Keratinocyte (primary cell): ENCODE data around the gene TJP3. TPM values are rescaled to one million over a fixed set of nuclear protein-coding genes. Genes with fewer than 3 reads are reported as not detected.

Source experiments
- DNase-seq: peaks from one replicate; pipeline ENCODE4 v3.0.0-alpha.2; 2011; ENCODE audit warnings: low read depth, missing footprints, low spot score
- FAIRE-seq: peaks from 2 replicates; lab custom pipeline; 2011; peaks lifted over from hg19 to GRCh38; lab: Jason Lieb, UNC
- H2AFZ ChIP-seq: 2 replicates; pipeline ENCODE4 v1.6.0; 2012; ENCODE audit warnings: low read length, control low read depth, inconsistent platforms; ENCODE audit not compliant: control insufficient read depth
- H3K27ac ChIP-seq: 2 replicates; pipeline ENCODE4 v1.5.1; 2011; ENCODE audit warnings: low read length; ENCODE audit not compliant: control insufficient read depth, insufficient read depth
- H3K27me3 ChIP-seq: 3 replicates; pipeline ENCODE4 v1.6.0; 2011; ENCODE audit warnings: low read length; ENCODE audit not compliant: control insufficient read depth, insufficient read depth; ENCODE audit errors: extremely low read depth
- H3K36me3 ChIP-seq, 2 experiments: 2 replicates in 1 of 2; 3 replicates in 1 of 2; pipeline ENCODE4 v1.5.1; 2011; ENCODE audit warnings: low read length in 2 of 2, mild to moderate bottlenecking in 1 of 2; ENCODE audit not compliant: control insufficient read depth in 2 of 2, insufficient read depth in 2 of 2; ENCODE audit errors: extremely low read depth in 1 of 2
- H3K4me1 ChIP-seq: 3 replicates; pipeline ENCODE4 v1.5.1; 2011; ENCODE audit warnings: low read length; ENCODE audit not compliant: control insufficient read depth, insufficient read depth; ENCODE audit errors: extremely low read depth
- H3K4me2 ChIP-seq: 3 replicates; pipeline ENCODE4 v1.6.0; 2011; ENCODE audit warnings: low read depth, low read length; ENCODE audit not compliant: control insufficient read depth, insufficient read depth; ENCODE audit errors: extremely low read depth
- H3K4me3 ChIP-seq, 3 experiments: fragments of 200-600 bp in 1 of 3; sonication (generic) in 1 of 3; 2 replicates in 2 of 3; 3 replicates in 1 of 3; pipeline ENCODE4 v1.5.1; 2011 to 2016; ENCODE audit warnings: low read length in 3 of 3, mild to moderate bottlenecking in 3 of 3, control low read depth in 2 of 3, inconsistent platforms in 1 of 3, low read depth in 1 of 3, mixed read lengths in 1 of 3, mixed run types in 1 of 3, moderate library complexity in 1 of 3; ENCODE audit not compliant: control insufficient read depth in 2 of 3, insufficient read depth in 2 of 3; ENCODE audit errors: extremely low read depth in 1 of 3
- H3K79me2 ChIP-seq: 2 replicates; pipeline ENCODE4 v1.6.0; 2012; ENCODE audit warnings: low read length; ENCODE audit not compliant: control insufficient read depth, insufficient read depth
- H3K9ac ChIP-seq: 3 replicates; pipeline ENCODE4 v1.6.0; 2011; ENCODE audit warnings: low read length; ENCODE audit not compliant: control insufficient read depth, insufficient read depth; ENCODE audit errors: extremely low read depth
- H3K9me1 ChIP-seq: 3 replicates; pipeline ENCODE4 v1.6.0; 2011; ENCODE audit warnings: low read length; ENCODE audit not compliant: control insufficient read depth, insufficient read depth; ENCODE audit errors: extremely low read depth
- H3K9me3 ChIP-seq: 2 replicates; pipeline ENCODE4 v1.5.1; 2012; ENCODE audit warnings: low read depth, low read length; ENCODE audit not compliant: control insufficient read depth
- H4K20me1 ChIP-seq: 3 replicates; pipeline ENCODE4 v1.6.0; 2011; ENCODE audit warnings: low read length; ENCODE audit not compliant: control insufficient read depth, insufficient read depth; ENCODE audit errors: extremely low read depth
- EZH2 ChIP-seq: IDR thresholded peaks from one replicate; pipeline ENCODE4 v1.6.1; 2012; ENCODE audit warnings: inconsistent platforms, mild to moderate bottlenecking, low read length, moderate library complexity
- dilution Hi-C: fragments of 300-500 bp; cut with MboI; formaldehyde crosslinking; loops from one replicate; pipeline ENCODE4 v1.7.0; 2020; ENCODE audit warnings: low sequenced_read_pairs; ENCODE audit not compliant: extremely low pct_ligation_motif_present
- polyA plus RNA-seq, 5 experiments: library from polyadenylated mRNA; depleted of rRNA in 3 of 5; stranded (reverse) in 3 of 5; stranded (forward) in 1 of 5; unstranded in 1 of 5; fragments of >200 nt; gene quantifications; 1 replicate in 1 of 5; 2 replicates in 3 of 5; 3 replicates in 1 of 5; pipeline versions ENCODE4 v1.2.1 to v1.2.3, GENCODE V29; 2011 to 2012; ENCODE audit warnings: missing spikeins in 2 of 5, low read depth in 1 of 5, low replicate concordance in 1 of 5
- TF ChIP-seq, protein P1 (sequence below), 3 experiments: IDR thresholded peaks in 1 of 3; conservative IDR thresholded peaks in 1 of 3; optimal IDR thresholded peaks in 1 of 3; 2 replicates in 2 of 3; 3 replicates in 1 of 3; pipeline versions ENCODE3 to v1.5.1; 2011; ENCODE audit warnings: low read length in 3 of 3, mild to moderate bottlenecking in 3 of 3, moderate library complexity in 2 of 3, control low read depth in 1 of 3, inconsistent platforms in 1 of 3; ENCODE audit not compliant: insufficient read depth in 2 of 3; ENCODE audit errors: extremely low read depth in 1 of 3

Gene TJP3
- polyA plus RNA-seq, 1 donor (not counting 4 experiments of a cell fraction or from before 2014, with no cell fraction given), result 0.08 TPM

GRCh38 chr19:3778899-3779723 lies 70.9 kb downstream of the TJP3 start:
- Histone ChIP-seq H4K20me1 (no peaks in the 10 kb centered on the region), H3K9ac (no peak overlapping the region), H3K9me1 (no peaks in the 10 kb centered on the region), H3K9me3 (peaks cover 6% of the 10 kb centered on the region), H3K4me2 (no peak overlapping the region), H3K27me3 (peaks cover 4% of the 10 kb centered on the region), H2AFZ (no peak overlapping the region), H3K79me2 (no peaks in the 10 kb centered on the region), H3K36me3 (no peaks in the 10 kb centered on the region), H3K4me1 (no peaks in the 10 kb centered on the region), H3K4me3 (no peak overlapping the region), H3K27ac (no peak overlapping the region)
- DNase-seq, result no peak
- dilution Hi-C loops, result no loop called here
- FAIRE-seq, result no peak
- no peak for TF ChIP-seq EZH2
- TF ChIP-seq, protein P1, sequence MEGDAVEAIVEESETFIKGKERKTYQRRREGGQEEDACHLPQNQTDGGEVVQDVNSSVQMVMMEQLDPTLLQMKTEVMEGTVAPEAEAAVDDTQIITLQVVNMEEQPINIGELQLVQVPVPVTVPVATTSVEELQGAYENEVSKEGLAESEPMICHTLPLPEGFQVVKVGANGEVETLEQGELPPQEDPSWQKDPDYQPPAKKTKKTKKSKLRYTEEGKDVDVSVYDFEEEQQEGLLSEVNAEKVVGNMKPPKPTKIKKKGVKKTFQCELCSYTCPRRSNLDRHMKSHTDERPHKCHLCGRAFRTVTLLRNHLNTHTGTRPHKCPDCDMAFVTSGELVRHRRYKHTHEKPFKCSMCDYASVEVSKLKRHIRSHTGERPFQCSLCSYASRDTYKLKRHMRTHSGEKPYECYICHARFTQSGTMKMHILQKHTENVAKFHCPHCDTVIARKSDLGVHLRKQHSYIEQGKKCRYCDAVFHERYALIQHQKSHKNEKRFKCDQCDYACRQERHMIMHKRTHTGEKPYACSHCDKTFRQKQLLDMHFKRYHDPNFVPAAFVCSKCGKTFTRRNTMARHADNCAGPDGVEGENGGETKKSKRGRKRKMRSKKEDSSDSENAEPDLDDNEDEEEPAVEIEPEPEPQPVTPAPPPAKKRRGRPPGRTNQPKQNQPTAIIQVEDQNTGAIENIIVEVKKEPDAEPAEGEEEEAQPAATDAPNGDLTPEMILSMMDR (optimal IDR thresholded peaks at IDR 0.05 in 1 of 3, IDR thresholded peaks at IDR 0.05 in 1 of 3, conservative IDR thresholded peaks at IDR 0.05 in 1 of 3; ENCODE audit: extremely low read depth in 1 of 3, insufficient read depth in 2 of 3, low read length in 3 of 3), result no peak

GRCh38 chr19:3780786-3781304 lies 72.7 kb downstream of the TJP3 start:
- dilution Hi-C loops, result no loop called here
- no peaks in the 10 kb centered on the region for H3K4me1 ChIP-seq
- H3K9me1 ChIP-seq, result no peaks in the 10 kb centered on the region
- no peak for DNase-seq
- no peaks in the 10 kb centered on the region for H4K20me1 ChIP-seq
- TF ChIP-seq EZH2, result no peak
- TF ChIP-seq, protein P1 (optimal IDR thresholded peaks at IDR 0.05 in 1 of 3, IDR thresholded peaks at IDR 0.05 in 1 of 3, conservative IDR thresholded peaks at IDR 0.05 in 1 of 3; ENCODE audit: extremely low read depth in 1 of 3, insufficient read depth in 2 of 3, low read length in 3 of 3), result no peak
- no peaks in the 10 kb centered on the region for H3K36me3 ChIP-seq
- no peak for FAIRE-seq
- H3K9me3 ChIP-seq, result peaks cover 6% of the 10 kb centered on the region
- no peak overlapping the region for H3K4me2 ChIP-seq
- H3K27ac ChIP-seq, result no peak overlapping the region
- H2AFZ ChIP-seq, result no peak overlapping the region
- no peak overlapping the region for H3K4me3 ChIP-seq
- H3K9ac ChIP-seq, result no peak overlapping the region
- H3K79me2 ChIP-seq, result no peaks in the 10 kb centered on the region
- H3K27me3 ChIP-seq, result peaks cover 20% of the 10 kb centered on the region
